Loucy (cell line): ENCODE measurements around the gene SLC9A9.

ENCODE experiments used
- H2AFZ ChIP-seq: fragments of 200-600 bp; sonication (generic); 2 replicates; pipeline ENCODE4 v1.6.0; 2016; ENCODE audit warnings: antibody characterized with exemption, mild to moderate bottlenecking, low read length, moderate library complexity
- H3F3A ChIP-seq: fragments of 200-600 bp; 2 replicates; pipeline ENCODE4 v1.6.0; 2016; ENCODE audit warnings: antibody characterized with exemption, low read depth, mild to moderate bottlenecking
- H3K27me3 ChIP-seq: fragments of 200-600 bp; sonication (generic); 2 replicates; pipeline ENCODE4 v1.6.1; 2014; ENCODE audit warnings: low read length, mild to moderate bottlenecking; ENCODE audit not compliant: insufficient read depth, poor library complexity, severe bottlenecking
- H3K36me3 ChIP-seq: fragments of 200-600 bp; sonication (generic); 2 replicates; pipeline ENCODE4 v1.6.1; 2016; ENCODE audit warnings: low read length; ENCODE audit not compliant: insufficient read depth
- H3K4me1 ChIP-seq: fragments of 200-600 bp; sonication (generic); 2 replicates; pipeline ENCODE4 v1.5.1; 2014; ENCODE audit warnings: low read length, mild to moderate bottlenecking; ENCODE audit not compliant: insufficient read depth, poor library complexity, severe bottlenecking
- H3K4me2 ChIP-seq: fragments of 200-600 bp; sonication (generic); 2 replicates; pipeline ENCODE4 v1.6.0; 2014; ENCODE audit warnings: antibody characterized with exemption, low read length, low read depth, mild to moderate bottlenecking; ENCODE audit not compliant: poor library complexity, severe bottlenecking
- H3K4me3 ChIP-seq: fragments of 200-600 bp; sonication (generic); 2 replicates; pipeline ENCODE4 v1.5.1; 2014; ENCODE audit warnings: low read length, mild to moderate bottlenecking, mixed read lengths; ENCODE audit not compliant: poor library complexity, severe bottlenecking
- H3K79me2 ChIP-seq: fragments of 200-600 bp; sonication (generic); 2 replicates; pipeline ENCODE4 v1.6.1; 2014; ENCODE audit warnings: low read length; ENCODE audit not compliant: insufficient read depth
- H3K9ac ChIP-seq: fragments of 200-600 bp; sonication (generic); 2 replicates; pipeline ENCODE4 v1.6.0; 2014; ENCODE audit warnings: mild to moderate bottlenecking, low read depth, low read length, moderate library complexity; ENCODE audit not compliant: poor library complexity, severe bottlenecking
- H3K9me2 ChIP-seq: fragments of 200-600 bp; sonication (generic); replicated peaks from 2 replicates; pipeline ENCODE4 v1.6.1; 2016; ENCODE audit warnings: low read depth, low read length, mixed read lengths
- H3K9me3 ChIP-seq: fragments of 200-600 bp; sonication (generic); 2 replicates; pipeline ENCODE4 v1.6.1; 2014; ENCODE audit warnings: mild to moderate bottlenecking, antibody characterized with exemption, low read length, low read depth; ENCODE audit not compliant: insufficient read depth
- H4K20me1 ChIP-seq: fragments of 200-600 bp; sonication (generic); 2 replicates; pipeline ENCODE4 v1.6.0; 2014; ENCODE audit warnings: antibody characterized with exemption, low read length, mild to moderate bottlenecking; ENCODE audit not compliant: insufficient read depth, poor library complexity, severe bottlenecking
- CTCF ChIP-seq: fragments of 200-600 bp; sonication (generic); conservative IDR thresholded peaks from 2 replicates; pipeline ENCODE4 v1.5.1; 2014; ENCODE audit warnings: mild to moderate bottlenecking, antibody characterized with exemption, low read length
- EZH2phosphoT487 ChIP-seq: fragments of 200-600 bp; IDR thresholded peaks from 2 replicates; pipeline ENCODE4 v1.6.1; 2018; ENCODE audit warnings: antibody characterized with exemption, mild to moderate bottlenecking, moderate library complexity, borderline replicate concordance

The SLC9A9 gene

DNA sequence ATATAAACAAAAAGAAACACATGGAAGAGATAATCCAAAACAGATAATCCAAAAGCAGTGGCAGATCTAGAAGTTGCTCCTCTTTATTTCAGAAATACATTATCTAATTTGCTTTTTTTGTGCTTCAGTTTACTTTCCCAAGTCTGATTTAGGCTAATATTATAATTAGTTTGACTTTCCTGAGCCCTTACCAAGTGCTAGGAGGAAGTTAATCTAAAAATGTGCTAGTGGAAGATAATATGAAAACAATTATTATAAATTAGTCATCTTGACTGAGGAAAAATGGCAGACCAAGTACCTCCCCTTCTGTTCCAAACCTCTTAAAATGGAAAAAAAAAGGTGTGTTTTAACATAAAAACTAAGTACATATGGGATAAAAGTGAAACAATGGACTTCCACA is 17.5 kb downstream of the SLC9A9 start:
- H3K36me3 ChIP-seq = no peaks in the 10 kb centered on the region
- H3K9me3 ChIP-seq = no peaks in the 10 kb centered on the region
- no peaks in the 10 kb centered on the region for H3K27me3 ChIP-seq
- no peak overlapping the region for H3K4me2 ChIP-seq
- H3K4me1 ChIP-seq = peaks cover 1% of the 10 kb centered on the region
- TF ChIP-seq CTCF (no peak), EZH2phosphoT487 (no peak)
- H2AFZ ChIP-seq = no peak overlapping the region
- H4K20me1 ChIP-seq = no peaks in the 10 kb centered on the region
- H3F3A ChIP-seq = no peaks in the 10 kb centered on the region
- no peak overlapping the region for H3K4me3 ChIP-seq
- no peaks in the 10 kb centered on the region for H3K79me2 ChIP-seq
- H3K9me2 ChIP-seq = no peaks in the 10 kb centered on the region
- no peak overlapping the region for H3K9ac ChIP-seq

DNA sequence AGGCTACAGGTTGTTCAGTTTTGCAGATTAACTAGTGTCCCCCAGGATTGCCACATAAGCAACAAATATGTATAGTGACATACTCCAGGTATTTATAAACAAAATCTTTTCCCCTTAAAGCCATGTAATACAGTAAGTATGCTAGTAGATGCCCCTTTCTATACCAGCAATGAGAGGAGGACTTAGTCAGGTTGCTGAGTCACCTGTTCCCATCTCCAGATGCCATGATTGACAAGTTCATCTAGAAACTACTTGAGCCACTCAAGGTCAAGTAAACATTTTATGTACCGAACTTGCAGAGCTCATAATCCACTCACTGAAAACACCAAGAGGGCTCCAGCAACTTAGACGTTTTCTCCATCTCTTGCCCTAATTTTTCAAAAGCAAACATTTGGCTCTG is 18.2 kb downstream of the SLC9A9 start:
- Histone ChIP-seq H4K20me1 (no peaks in the 10 kb centered on the region), H3K9ac (no peak overlapping the region), H3K4me3 (no peak overlapping the region), H3K4me1 (peaks cover 7% of the 10 kb centered on the region), H3K4me2 (no peak overlapping the region), H3K27me3 (no peaks in the 10 kb centered on the region), H2AFZ (no peak overlapping the region), H3K36me3 (no peaks in the 10 kb centered on the region), H3K9me2 (no peaks in the 10 kb centered on the region), H3K79me2 (no peaks in the 10 kb centered on the region), H3F3A (no peaks in the 10 kb centered on the region), H3K9me3 (no peaks in the 10 kb centered on the region)
- no peak for TF ChIP-seq CTCF
- TF ChIP-seq EZH2phosphoT487 = no peak

GRCh38 chr3:143827425-143827824 is 20.8 kb downstream of the SLC9A9 start:
- Histone ChIP-seq H3K9ac (no peak overlapping the region), H2AFZ (no peak overlapping the region), H4K20me1 (no peaks in the 10 kb centered on the region), H3K9me3 (no peaks in the 10 kb centered on the region), H3K4me3 (no peak overlapping the region), H3K9me2 (no peaks in the 10 kb centered on the region), H3F3A (no peaks in the 10 kb centered on the region), H3K4me1 (peaks cover 16% of the 10 kb centered on the region), H3K4me2 (no peak overlapping the region), H3K36me3 (no peaks in the 10 kb centered on the region), H3K27me3 (no peaks in the 10 kb centered on the region), H3K79me2 (no peaks in the 10 kb centered on the region)
- TF ChIP-seq CTCF (no peak), EZH2phosphoT487 (no peak)
